SU-DHL-6 (cell line): ENCODE data around the gene PRCD.

Experiments used
- EZH2phosphoT487 ChIP-seq: fragments of 200-600 bp; sonication (generic), shearing (Covaris generic); conservative IDR thresholded peaks from 2 replicates; pipeline ENCODE4 v1.6.1; 2018; ENCODE audit warnings: mild to moderate bottlenecking, antibody characterized with exemption, low read length, moderate library complexity, mixed read lengths
- TF ChIP-seq, protein P1 (sequence below): fragments of 200-600 bp; sonication (generic); IDR thresholded peaks from one replicate; pipeline ENCODE4 v1.5.1; 2017; ENCODE audit warnings: antibody characterized with exemption, mild to moderate bottlenecking, low read length, moderate library complexity; ENCODE audit not compliant: insufficient read depth, poor library complexity, severe bottlenecking

DNA sequence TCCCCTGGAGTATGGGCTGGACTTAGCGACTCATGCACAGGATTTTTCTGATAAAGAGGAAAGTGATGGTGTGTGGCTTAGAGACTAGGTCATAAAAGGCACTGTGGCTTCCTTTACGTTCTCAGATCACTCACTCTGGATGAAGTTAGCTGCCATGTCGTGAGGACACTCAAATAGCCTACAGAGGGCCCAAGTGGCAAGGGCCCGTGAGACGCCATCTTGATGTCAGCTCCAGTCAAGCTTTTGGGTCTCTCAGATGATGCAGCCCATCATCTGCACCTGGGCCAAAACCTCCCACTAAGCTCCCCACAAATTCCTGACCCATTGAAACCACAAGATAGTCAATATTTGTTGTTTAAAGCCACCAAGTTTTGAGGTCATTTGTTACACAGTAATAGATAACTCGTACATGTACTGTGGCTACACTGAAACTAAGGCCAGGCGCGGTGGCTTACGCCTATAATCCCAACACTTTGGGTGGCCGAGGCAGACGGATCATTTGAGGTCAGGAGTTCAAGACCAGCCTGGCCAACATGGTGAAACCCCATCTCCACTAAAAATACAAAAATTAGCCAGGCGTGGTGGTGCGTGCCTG, 31.1 kb downstream of the PRCD start:
- TF ChIP-seq, protein P1, sequence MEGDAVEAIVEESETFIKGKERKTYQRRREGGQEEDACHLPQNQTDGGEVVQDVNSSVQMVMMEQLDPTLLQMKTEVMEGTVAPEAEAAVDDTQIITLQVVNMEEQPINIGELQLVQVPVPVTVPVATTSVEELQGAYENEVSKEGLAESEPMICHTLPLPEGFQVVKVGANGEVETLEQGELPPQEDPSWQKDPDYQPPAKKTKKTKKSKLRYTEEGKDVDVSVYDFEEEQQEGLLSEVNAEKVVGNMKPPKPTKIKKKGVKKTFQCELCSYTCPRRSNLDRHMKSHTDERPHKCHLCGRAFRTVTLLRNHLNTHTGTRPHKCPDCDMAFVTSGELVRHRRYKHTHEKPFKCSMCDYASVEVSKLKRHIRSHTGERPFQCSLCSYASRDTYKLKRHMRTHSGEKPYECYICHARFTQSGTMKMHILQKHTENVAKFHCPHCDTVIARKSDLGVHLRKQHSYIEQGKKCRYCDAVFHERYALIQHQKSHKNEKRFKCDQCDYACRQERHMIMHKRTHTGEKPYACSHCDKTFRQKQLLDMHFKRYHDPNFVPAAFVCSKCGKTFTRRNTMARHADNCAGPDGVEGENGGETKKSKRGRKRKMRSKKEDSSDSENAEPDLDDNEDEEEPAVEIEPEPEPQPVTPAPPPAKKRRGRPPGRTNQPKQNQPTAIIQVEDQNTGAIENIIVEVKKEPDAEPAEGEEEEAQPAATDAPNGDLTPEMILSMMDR, result no peak
- TF ChIP-seq EZH2phosphoT487, result no peak
